Hematopoietic multipotent progenitor cell treated with erythropoietin and hydrocortisone succinate and interleukin-3 and kit ligand, for 15 days (in vitro differentiated cells): Measurements from ENCODE around the gene RBMS3.

Experiments
- DNase-seq: peaks from one replicate; pipeline ENCODE4 v3.0.0-alpha.2; 2015; ENCODE audit warnings: low spot score

Gene RBMS3

GRCh38 chr3:29731050-29731449, 450.2 kb downstream of the RBMS3 start:
- DNase-seq = no peak

- no peak for DNase-seq
Measured at GRCh38 chr3:29741231-29741630, 460.4 kb downstream of the RBMS3 start.

GRCh38 chr3:29745232-29745870, 464.5 kb downstream of the RBMS3 start:
- DNase-seq = no peak

GRCh38 chr3:29746163-29746760, 465.4 kb downstream of the RBMS3 start:
- DNase-seq = no peak

- DNase-seq = no peak
Measured at GRCh38 chr3:29747991-29748390, 467.1 kb downstream of the RBMS3 start.

- no peak for DNase-seq
Measured at GRCh38 chr3:29751647-29752314, 470.9 kb downstream of the RBMS3 start.

GRCh38 chr3:29754346-29754745, 473.5 kb downstream of the RBMS3 start:
- DNase-seq = no peak

- no peak for DNase-seq
Measured at GRCh38 chr3:29755416-29755815, 474.5 kb downstream of the RBMS3 start.

GRCh38 chr3:29757054-29757777, 476.3 kb downstream of the RBMS3 start:
- DNase-seq = no peak

- no peak for DNase-seq
Measured at GRCh38 chr3:29758108-29758433, 477.2 kb downstream of the RBMS3 start.

GRCh38 chr3:29758434-29759322, 477.8 kb downstream of the RBMS3 start:
- no peak for DNase-seq

GRCh38 chr3:29759411-29760225, 478.7 kb downstream of the RBMS3 start:
- DNase-seq = no peak

- no peak for DNase-seq
Measured at GRCh38 chr3:29760226-29760685, 479.4 kb downstream of the RBMS3 start.

- DNase-seq = no peak
Measured at GRCh38 chr3:29761517-29761916, 480.6 kb downstream of the RBMS3 start.

- no peak for DNase-seq
Measured at GRCh38 chr3:29763115-29763514, 482.2 kb downstream of the RBMS3 start.

GRCh38 chr3:29764041-29764440, 483.2 kb downstream of the RBMS3 start:
- DNase-seq = no peak

GRCh38 chr3:29764603-29765254, 483.9 kb downstream of the RBMS3 start:
- DNase-seq = no peak

- DNase-seq = no peak
Measured at GRCh38 chr3:29771602-29772001, 490.7 kb downstream of the RBMS3 start.

GRCh38 chr3:29772436-29772835, 491.6 kb downstream of the RBMS3 start:
- no peak for DNase-seq

GRCh38 chr3:29773481-29773880, 492.6 kb downstream of the RBMS3 start:
- no peak for DNase-seq
